PC-9 (cell line): ENCODE data around the gene IL11RA. TPM values are rescaled to one million over a fixed set of nuclear protein-coding genes. Genes with fewer than 3 reads are reported as not detected.
A peak's percentile ranks its signal among the peaks of the same experiment; 100 is the strongest.

Experiments
- BruUV-seq: library from RNA; stranded (reverse); fragments of 400-500 nt; replicated peaks from 2 replicates; lab custom pipeline; 2021; lab: Mats Ljungman, UMichigan
- CTCF ChIA-PET: fragments of 300-600 bp; sonication (Branson Sonifier 250); formaldehyde crosslinking; loops from one replicate; lab custom pipeline; 2022; ENCODE audit warnings: antibody characterized with exemption; lab: Charles Lee
- POLR2A ChIA-PET: fragments of 300-600 bp; sonication (Branson Sonifier 250); formaldehyde crosslinking; loops from one replicate; lab custom pipeline; 2022; ENCODE audit warnings: antibody characterized with exemption; ENCODE audit not compliant: unreplicated experiment; lab: Charles Lee
- DNase-seq, 2 experiments: peaks; one replicate each; pipeline versions ENCODE4 v3.0.0 to v3.0.0-alpha.2; 2015 to 2022; ENCODE audit warnings: mixed read lengths in 1 of 2
- H2AFZ ChIP-seq: fragments of 200-600 bp; sonication (generic); 2 replicates; pipeline ENCODE4 v1.8.1; 2017; ENCODE audit warnings: antibody characterized with exemption
- H3F3A ChIP-seq: fragments of 200-600 bp; sonication (generic); 2 replicates; pipeline ENCODE4 v1.8.1; 2017; ENCODE audit warnings: antibody characterized with exemption, mild to moderate bottlenecking, low read depth; ENCODE audit not compliant: insufficient read depth
- H3K27ac ChIP-seq: fragments of 200-600 bp; sonication (generic); 2 replicates; pipeline ENCODE4 v1.6.1; 2016; ENCODE audit warnings: mixed run types
- H3K27me3 ChIP-seq: fragments of 200-600 bp; sonication (generic); 2 replicates; pipeline ENCODE4 v1.6.1; 2016; ENCODE audit warnings: low read depth, mixed run types; ENCODE audit not compliant: insufficient read depth
- H3K36me3 ChIP-seq: fragments of 200-600 bp; sonication (generic); 2 replicates; pipeline ENCODE4 v1.6.1; 2016; ENCODE audit warnings: low read depth, mixed run types
- H3K4me1 ChIP-seq: fragments of 200-600 bp; sonication (generic); replicated peaks from 2 replicates; pipeline ENCODE4 v1.6.1; 2016; ENCODE audit warnings: mixed run types; ENCODE audit not compliant: insufficient read depth
- H3K4me2 ChIP-seq: fragments of 200-600 bp; sonication (generic); 2 replicates; pipeline ENCODE4 v1.6.1; 2017; ENCODE audit warnings: mixed run types
- H3K4me3 ChIP-seq: fragments of 200-600 bp; sonication (generic); 2 replicates; pipeline ENCODE4 v1.6.1; 2016; ENCODE audit warnings: mixed run types
- H3K79me2 ChIP-seq: fragments of 200-600 bp; sonication (generic); 2 replicates; pipeline ENCODE4 v1.6.1; 2017; ENCODE audit warnings: low read depth, mixed run types
- H3K9me2 ChIP-seq: fragments of 200-600 bp; sonication (generic); 2 replicates; pipeline ENCODE4 v1.8.1; 2017; ENCODE audit warnings: mild to moderate bottlenecking; ENCODE audit not compliant: insufficient read depth
- H3K9me3 ChIP-seq: fragments of 200-600 bp; sonication (generic); 2 replicates; pipeline ENCODE4 v1.8.1; 2016; ENCODE audit warnings: low read depth; ENCODE audit not compliant: insufficient read depth
- H4K20me1 ChIP-seq: fragments of 200-600 bp; sonication (generic); 2 replicates; pipeline ENCODE4 v1.8.1; 2017; ENCODE audit not compliant: insufficient read depth
- EZH2 ChIP-seq: fragments of 200-600 bp; sonication (generic); IDR thresholded peaks from 2 replicates; pipeline ENCODE4 v1.8.0; 2017; ENCODE audit warnings: antibody characterized with exemption, low read depth
- intact Hi-C: fragments of 100-400 bp; cut with micrococcal nuclease; formaldehyde crosslinking; loops from one replicate; pipeline ENCODE4 v1.10.0; 2022; ENCODE audit not compliant: unreplicated experiment
- total RNA-seq: library from RNA; stranded (reverse); gene quantifications from 2 replicates; pipeline ENCODE4 v1.2.3, GENCODE V29; 2021
- TF ChIP-seq, protein P1 (sequence below): fragments of 200-600 bp; sonication (generic); conservative IDR thresholded peaks from 2 replicates; pipeline ENCODE4 v1.6.1; 2017; ENCODE audit warnings: mixed run types, antibody characterized with exemption, mild to moderate bottlenecking, moderate library complexity

Gene IL11RA
- total RNA-seq, 1 experiment from 2014 or later: 8.7 TPM

DNA sequence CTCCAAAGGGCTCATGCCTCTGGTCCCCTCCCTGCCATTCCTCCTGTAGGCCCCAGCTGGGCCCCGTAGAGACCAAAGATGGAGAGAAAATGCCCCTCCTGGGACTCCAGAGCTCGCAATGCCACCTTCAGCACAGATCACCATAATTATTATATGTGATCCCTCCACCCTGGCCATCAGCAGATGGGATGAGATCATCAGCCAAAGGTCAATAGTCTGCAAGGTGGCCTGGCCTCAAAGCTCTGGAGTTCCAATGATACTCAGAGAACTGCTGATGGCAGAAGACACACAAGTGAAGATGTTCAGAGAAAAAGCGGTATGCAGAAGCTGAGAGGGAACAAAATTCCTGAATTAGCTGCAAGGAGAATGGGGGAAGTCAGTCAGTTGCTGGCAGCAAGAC lies 45.1 kb upstream of the IL11RA start:
- ChIA-PET CTCF (no interaction called here), POLR2A (no interaction called here)
- Histone ChIP-seq H3K27ac (no peak overlapping the region), H3K27me3 (no peaks in the 10 kb centered on the region), H4K20me1 (no peaks in the 10 kb centered on the region), H3K79me2 (0 out of 2 replicates have a peak, but pooled peaks cover 8% of the 10 kb centered on the region), H3K4me1 (no peaks in the 10 kb centered on the region), H2AFZ (no peak overlapping the region), H3K9me3 (no peaks in the 10 kb centered on the region), H3K4me3 (no peak overlapping the region), H3F3A (no peaks in the 10 kb centered on the region), H3K4me2 (no peak overlapping the region), H3K36me3 (no peaks in the 10 kb centered on the region), H3K9me2 (no peaks in the 10 kb centered on the region)
- no TSS peak for BruUV-seq
- intact Hi-C loops: loop anchor here (10.0 kb wide), 1 partner anchor 352 kb away; no protein-coding TSS in a partner anchor
- no peak for TF ChIP-seq EZH2
- TF ChIP-seq, protein P1, sequence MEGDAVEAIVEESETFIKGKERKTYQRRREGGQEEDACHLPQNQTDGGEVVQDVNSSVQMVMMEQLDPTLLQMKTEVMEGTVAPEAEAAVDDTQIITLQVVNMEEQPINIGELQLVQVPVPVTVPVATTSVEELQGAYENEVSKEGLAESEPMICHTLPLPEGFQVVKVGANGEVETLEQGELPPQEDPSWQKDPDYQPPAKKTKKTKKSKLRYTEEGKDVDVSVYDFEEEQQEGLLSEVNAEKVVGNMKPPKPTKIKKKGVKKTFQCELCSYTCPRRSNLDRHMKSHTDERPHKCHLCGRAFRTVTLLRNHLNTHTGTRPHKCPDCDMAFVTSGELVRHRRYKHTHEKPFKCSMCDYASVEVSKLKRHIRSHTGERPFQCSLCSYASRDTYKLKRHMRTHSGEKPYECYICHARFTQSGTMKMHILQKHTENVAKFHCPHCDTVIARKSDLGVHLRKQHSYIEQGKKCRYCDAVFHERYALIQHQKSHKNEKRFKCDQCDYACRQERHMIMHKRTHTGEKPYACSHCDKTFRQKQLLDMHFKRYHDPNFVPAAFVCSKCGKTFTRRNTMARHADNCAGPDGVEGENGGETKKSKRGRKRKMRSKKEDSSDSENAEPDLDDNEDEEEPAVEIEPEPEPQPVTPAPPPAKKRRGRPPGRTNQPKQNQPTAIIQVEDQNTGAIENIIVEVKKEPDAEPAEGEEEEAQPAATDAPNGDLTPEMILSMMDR: no peak
- no peak for DNase-seq

DNA sequence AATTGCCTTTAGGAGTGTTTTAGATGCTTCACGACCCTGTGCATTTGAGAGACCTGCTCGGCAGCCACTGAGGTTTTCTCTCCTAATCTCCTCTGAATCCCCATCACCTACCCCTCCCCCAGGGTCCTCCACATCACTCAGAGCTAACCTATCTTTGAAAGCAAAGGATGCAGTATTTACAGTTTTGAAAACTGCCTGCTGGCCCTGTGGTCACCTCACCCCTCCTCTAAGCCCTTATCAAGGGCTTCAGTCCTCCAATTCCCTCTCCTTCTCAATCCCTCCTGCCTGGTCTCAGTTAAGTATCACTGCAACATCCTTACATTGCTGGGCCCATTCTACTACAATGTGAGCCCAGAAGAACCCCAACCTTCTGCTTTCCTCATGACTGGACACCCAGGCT lies 44.7 kb upstream of the IL11RA start:
- TF ChIP-seq, protein P1: no peak
- TF ChIP-seq EZH2: no peak
- Histone ChIP-seq H3K9me3 (no peaks in the 10 kb centered on the region), H3F3A (no peaks in the 10 kb centered on the region), H3K36me3 (no peaks in the 10 kb centered on the region), H3K4me2 (no peak overlapping the region), H4K20me1 (no peaks in the 10 kb centered on the region), H3K27me3 (no peaks in the 10 kb centered on the region), H3K79me2 (0 out of 2 replicates have a peak, but pooled peaks cover 8% of the 10 kb centered on the region), H3K4me3 (no peak overlapping the region), H3K9me2 (no peaks in the 10 kb centered on the region), H2AFZ (no peak overlapping the region), H3K27ac (no peak overlapping the region), H3K4me1 (0 out of 2 replicates have a peak, but pooled peaks cover under 1% of the 10 kb centered on the region)
- no TSS peak for BruUV-seq
- intact Hi-C loops: loop anchor here (10.0 kb wide), 1 partner anchor 353 kb away; no protein-coding TSS in a partner anchor
- CTCF ChIA-PET: no interaction called here
- POLR2A ChIA-PET: no interaction called here
- no peak for DNase-seq

DNA sequence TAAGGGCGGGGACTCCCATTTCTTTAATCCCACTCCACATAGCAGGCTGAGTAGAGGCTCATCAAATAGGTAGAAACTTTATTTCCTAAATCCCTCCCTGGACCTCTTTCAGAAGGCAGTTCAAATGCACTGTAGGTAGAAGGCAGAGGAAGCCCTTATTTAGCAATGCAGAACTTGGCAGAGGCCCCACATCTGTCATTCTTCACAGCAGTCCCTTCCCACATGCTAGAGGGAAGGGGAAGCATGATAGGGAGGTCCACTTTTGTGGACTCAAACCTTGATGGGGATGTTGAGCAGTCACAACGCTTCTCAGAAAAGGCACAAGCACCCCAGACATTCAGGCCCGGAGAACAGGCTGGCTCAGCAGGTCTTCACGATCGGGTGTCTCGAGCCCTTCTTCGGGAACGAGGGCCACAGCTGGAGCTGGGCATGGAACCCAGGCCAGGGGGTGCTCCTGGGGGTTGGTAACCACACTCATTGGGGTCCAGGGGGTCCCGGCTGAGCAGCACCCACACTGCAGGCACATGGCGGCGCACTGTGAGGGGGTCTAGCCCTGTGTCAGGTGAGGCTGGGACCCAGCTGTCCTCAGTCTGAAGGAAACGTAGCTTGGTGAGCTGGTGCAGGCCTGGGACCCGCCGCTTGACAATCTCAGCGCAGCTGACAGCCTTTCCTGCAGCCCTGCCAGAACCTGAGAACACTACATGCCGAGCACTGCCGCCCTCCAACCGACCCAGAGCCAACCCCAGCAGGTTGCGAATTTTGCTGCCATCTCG lies 41.4 kb upstream of the IL11RA start:
- no peaks in the 10 kb centered on the region for H3K9me2 ChIP-seq
- TF ChIP-seq EZH2: no peak
- TF ChIP-seq, protein P1: no peak
- peak overlapping the region; percentile 88 for H3K4me2 ChIP-seq
- no peak for DNase-seq
- no peaks in the 10 kb centered on the region for H3F3A ChIP-seq
- H3K27ac ChIP-seq: no peak overlapping the region
- H2AFZ ChIP-seq: no peak overlapping the region
- intact Hi-C loops: no loop called here
- 0 out of 2 replicates have a peak, but pooled peaks cover 4% of the 10 kb centered on the region for H3K4me1 ChIP-seq
- H3K36me3 ChIP-seq: no peaks in the 10 kb centered on the region
- no peaks in the 10 kb centered on the region for H3K9me3 ChIP-seq
- BruUV-seq: no TSS peak
- POLR2A ChIA-PET: no interaction called here
- CTCF ChIA-PET: no interaction called here
- H3K79me2 ChIP-seq: 0 out of 2 replicates have a peak, but pooled peaks cover 8% of the 10 kb centered on the region
- H3K4me3 ChIP-seq: peak overlapping the region; percentile 86; the same call in 1 of the 2 replicates
- no peaks in the 10 kb centered on the region for H4K20me1 ChIP-seq
- no peaks in the 10 kb centered on the region for H3K27me3 ChIP-seq
